Spinal cord (tissue), 10 donors: ENCODE data around the gene FOXK1. TPM values are rescaled to one million over a fixed set of nuclear protein-coding genes. Genes with fewer than 3 reads are reported as not detected.
"Not testable (repeated sequence)": the region's sequence is repeated elsewhere in the genome, so short reads cannot be mapped to it uniquely, and the experiment has no call there.

Experiments
- DNase-seq, 6 donors: peaks; one replicate each; pipeline versions ENCODE4 v3.0.0 to v3.0.0-alpha.2; 2013 to 2015; ENCODE audit warnings: low spot score in 6 of 6, low read depth in 4 of 6
- H3K27ac ChIP-seq: one replicate; pipeline ENCODE4 v1.5.1; 2013; ENCODE audit warnings: low read depth, low read length, control low read depth
- H3K27me3 ChIP-seq: one replicate; pipeline ENCODE4 v1.6.1; 2013; ENCODE audit warnings: low read length; ENCODE audit not compliant: control insufficient read depth, insufficient read depth
- H3K36me3 ChIP-seq: one replicate; pipeline ENCODE4 v1.6.1; 2013; ENCODE audit warnings: low read length; ENCODE audit not compliant: control insufficient read depth, insufficient read depth
- H3K4me1 ChIP-seq: one replicate; pipeline ENCODE4 v1.6.1; 2013; ENCODE audit warnings: low read length; ENCODE audit not compliant: control insufficient read depth, insufficient read depth
- H3K4me3 ChIP-seq: one replicate; pipeline ENCODE4 v1.5.1; 2013; ENCODE audit warnings: low read depth, low read length, control low read depth
- H3K9me3 ChIP-seq: one replicate; pipeline ENCODE4 v1.6.1; 2013; ENCODE audit warnings: low read length; ENCODE audit not compliant: control insufficient read depth, insufficient read depth
- WGBS: methylation state at CpG from one replicate; pipeline ENCODE4 v1.1.5; 2013; ENCODE audit warnings: missing lambda C conversion rate; ENCODE audit not compliant: insufficient coverage; 5-methylcytosine and 5-hydroxymethylcytosine counted together
- polyA plus RNA-seq, 2 donors: library from polyadenylated mRNA; unstranded; fragments of 120-200 nt; gene quantifications; one replicate each; pipeline ENCODE4 v1.2.1, GENCODE V29; 2013; ENCODE audit not compliant: insufficient read length in 2 of 2
- total RNA-seq, 2 donors: library from RNA; depleted of rRNA in 1 of 2; stranded (reverse); fragments of 120-200 nt in 1 of 2; fragments of >200 nt in 1 of 2; gene quantifications; one replicate each; pipeline versions ENCODE4 v1.2.3 to v1.2.4, GENCODE V29; 2013 to 2014
- donor health status: healthy.

Gene FOXK1
- total and polyA plus RNA-seq, 4 donors, result 17.0 to 30.6 (median 21.9) TPM

DNA sequence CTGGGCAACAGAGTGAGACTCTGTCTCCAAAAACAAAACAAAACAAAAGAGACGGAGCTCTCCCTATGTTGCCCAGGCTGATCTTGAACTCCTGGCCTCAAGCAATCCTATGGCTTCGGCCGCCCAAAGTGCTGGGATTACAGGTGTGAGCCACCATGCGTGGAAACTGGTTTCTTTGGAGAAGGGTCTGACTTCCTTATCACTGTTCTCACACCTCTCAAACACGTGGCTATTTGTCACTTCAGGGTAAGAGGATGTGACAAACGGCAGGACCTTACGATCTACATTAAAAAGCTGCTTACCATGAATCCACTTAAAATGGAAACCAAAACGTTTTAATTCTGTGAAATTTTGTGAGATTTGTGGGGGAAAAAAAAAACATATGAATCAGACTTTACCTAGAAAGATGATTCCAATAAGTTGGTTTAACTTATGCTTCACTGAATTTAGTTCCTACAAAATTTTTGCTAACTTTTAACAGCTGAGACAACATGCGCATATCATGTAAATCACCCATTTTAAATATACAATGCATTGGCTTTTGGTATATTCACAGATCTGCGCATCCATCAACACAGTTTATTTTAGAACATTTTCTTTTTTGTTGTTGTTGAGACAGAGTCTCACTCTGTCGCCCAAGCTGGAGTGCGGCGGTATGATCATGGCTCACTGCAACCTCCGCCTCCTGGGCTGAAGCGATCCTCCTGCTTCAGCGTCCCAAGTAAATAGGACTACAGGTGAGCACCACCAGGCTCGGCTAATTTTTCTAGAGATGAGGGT, 18.7 kb upstream of the FOXK1 start:
- H3K27me3 ChIP-seq, result no peaks in the 10 kb centered on the region
- DNase-seq, result peak in 1 of 6 donors; percentile 35
- H3K4me1 ChIP-seq, result peaks cover 9% of the 10 kb centered on the region
- no peaks in the 10 kb centered on the region for H3K36me3 ChIP-seq
- WGBS, result 91% methylated on average over 8 of the region's 17 CpGs
- no peaks in the 10 kb centered on the region for H3K9me3 ChIP-seq
- H3K4me3 ChIP-seq, result no peak overlapping the region
- no peak overlapping the region for H3K27ac ChIP-seq

DNA sequence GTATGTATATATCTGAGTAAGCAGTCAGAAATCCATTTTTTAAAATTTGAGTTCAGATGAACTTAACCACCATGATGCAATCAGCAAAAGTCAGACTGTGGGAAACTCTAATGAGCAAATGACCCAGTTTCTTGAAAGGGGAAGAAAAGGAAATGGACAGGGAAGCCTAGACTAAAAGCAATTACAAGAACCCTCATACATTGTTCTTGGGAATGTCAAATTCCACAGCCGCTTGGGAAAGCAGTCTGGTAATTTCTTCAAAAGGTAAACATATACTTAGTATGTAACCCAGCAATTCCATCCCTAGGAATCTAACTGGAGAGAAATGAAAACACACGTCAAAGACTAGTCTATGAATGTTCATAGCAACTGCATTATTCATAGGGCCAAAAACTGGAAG, 16.4 kb upstream of the FOXK1 start:
- WGBS, result no CpG with 5 or more reads among the region's 2 CpGs
- Histone ChIP-seq H3K36me3 (no peaks in the 10 kb centered on the region), H3K27me3 (no peaks in the 10 kb centered on the region), H3K27ac (peak overlapping the region; percentile 17), H3K4me1 (peaks cover 17% of the 10 kb centered on the region), H3K4me3 (no peak overlapping the region), H3K9me3 (peaks cover under 1% of the 10 kb centered on the region)
- peak in 1 of 6 donors; percentile 40 for DNase-seq

DNA sequence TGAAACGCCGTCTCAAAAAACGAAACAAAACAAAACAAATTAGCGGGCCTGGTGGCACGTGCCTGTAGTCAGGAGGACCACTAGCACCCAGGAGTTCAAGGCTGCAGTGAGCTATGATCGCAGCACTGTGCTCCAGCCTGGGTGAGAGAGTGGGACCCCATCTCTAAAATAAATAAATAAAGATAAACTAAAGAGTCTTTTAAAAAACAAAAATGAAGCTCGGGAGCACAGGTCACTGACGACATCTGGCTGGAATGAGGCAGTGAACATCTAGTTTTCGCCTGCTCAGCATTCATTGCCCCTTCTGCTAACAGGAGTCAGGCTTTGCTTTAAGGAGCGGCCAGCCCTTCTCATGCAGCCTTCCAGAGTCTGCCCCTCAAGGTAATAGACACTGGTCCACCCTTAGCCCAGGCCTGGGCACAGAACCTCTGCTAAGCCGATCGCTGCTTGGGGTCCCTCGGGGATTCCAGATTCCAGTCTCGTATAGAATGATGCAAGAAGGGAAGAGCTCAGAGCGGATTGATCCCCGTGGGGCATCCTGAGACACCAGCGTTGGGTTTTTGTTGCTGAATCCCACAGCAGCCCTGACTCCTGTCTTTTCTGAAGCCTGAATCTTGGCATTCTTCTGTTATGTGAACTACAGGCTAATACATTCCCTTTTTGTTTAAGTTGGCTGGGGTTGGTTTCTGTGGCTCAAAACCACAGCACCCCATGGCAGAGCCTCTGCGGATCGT, 14.2 kb upstream of the FOXK1 start:
- H3K4me1 ChIP-seq, result peaks cover 14% of the 10 kb centered on the region
- H3K27me3 ChIP-seq, result no peaks in the 10 kb centered on the region
- peak overlapping the region; percentile 81 for H3K27ac ChIP-seq
- H3K4me3 ChIP-seq, result no peak overlapping the region
- H3K36me3 ChIP-seq, result no peaks in the 10 kb centered on the region
- peak in 1 of 6 donors; percentile 34 for DNase-seq
- peaks cover 2% of the 10 kb centered on the region for H3K9me3 ChIP-seq
- WGBS, result 57% methylated on average over 13 of the region's 19 CpGs

DNA sequence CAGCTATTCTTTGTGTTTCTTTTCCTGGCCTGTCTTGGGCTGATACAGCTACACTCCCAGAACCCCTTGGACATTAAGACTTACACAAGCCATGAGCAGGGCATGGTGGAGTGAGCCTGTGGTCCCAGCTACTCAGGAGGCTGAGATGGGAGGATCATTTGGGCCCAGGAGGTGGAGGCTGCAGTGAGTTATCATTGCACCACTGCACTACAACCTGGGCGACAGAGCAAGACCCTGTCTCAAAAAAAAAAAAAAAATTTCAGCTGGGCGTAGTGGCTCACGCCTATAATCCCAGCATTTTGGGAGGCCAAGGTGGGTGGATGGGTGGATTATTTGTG, 13.6 kb upstream of the FOXK1 start:
- DNase-seq, result no peak
- no peaks in the 10 kb centered on the region for H3K27me3 ChIP-seq
- peaks cover 14% of the 10 kb centered on the region for H3K4me1 ChIP-seq
- peak overlapping the region; percentile 81 for H3K27ac ChIP-seq
- no CpG with 5 or more reads among the region's 3 CpGs for WGBS
- H3K9me3 ChIP-seq, result peaks cover 2% of the 10 kb centered on the region
- H3K36me3 ChIP-seq, result no peaks in the 10 kb centered on the region
- no peak overlapping the region for H3K4me3 ChIP-seq

DNA sequence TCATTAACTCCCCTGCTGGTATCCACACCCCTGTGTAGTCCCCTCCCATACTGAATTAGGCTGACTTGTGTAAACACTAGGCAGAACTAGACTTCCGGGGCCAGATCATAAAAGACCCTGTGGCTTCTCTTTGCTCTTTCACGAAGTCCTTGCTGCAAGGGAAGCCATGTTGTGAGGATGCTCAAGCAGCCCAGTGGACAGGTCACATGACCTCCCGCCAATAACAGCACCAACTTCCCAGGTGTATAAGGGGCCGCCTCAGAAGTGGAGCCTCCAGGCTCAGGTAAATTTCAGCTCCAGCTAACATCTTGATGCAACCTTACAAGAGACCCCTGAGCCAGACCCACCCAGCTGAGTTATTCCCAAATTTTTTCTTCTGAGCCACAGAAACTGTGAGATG, 11.3 kb upstream of the FOXK1 start:
- Histone ChIP-seq H3K4me3 (no peak overlapping the region), H3K4me1 (peaks cover 14% of the 10 kb centered on the region), H3K27me3 (no peaks in the 10 kb centered on the region), H3K27ac (no peak overlapping the region), H3K36me3 (no peaks in the 10 kb centered on the region), H3K9me3 (peaks cover 4% of the 10 kb centered on the region)
- 77% methylated on average over 4 of the region's 4 CpGs for WGBS
- DNase-seq, result no peak

DNA sequence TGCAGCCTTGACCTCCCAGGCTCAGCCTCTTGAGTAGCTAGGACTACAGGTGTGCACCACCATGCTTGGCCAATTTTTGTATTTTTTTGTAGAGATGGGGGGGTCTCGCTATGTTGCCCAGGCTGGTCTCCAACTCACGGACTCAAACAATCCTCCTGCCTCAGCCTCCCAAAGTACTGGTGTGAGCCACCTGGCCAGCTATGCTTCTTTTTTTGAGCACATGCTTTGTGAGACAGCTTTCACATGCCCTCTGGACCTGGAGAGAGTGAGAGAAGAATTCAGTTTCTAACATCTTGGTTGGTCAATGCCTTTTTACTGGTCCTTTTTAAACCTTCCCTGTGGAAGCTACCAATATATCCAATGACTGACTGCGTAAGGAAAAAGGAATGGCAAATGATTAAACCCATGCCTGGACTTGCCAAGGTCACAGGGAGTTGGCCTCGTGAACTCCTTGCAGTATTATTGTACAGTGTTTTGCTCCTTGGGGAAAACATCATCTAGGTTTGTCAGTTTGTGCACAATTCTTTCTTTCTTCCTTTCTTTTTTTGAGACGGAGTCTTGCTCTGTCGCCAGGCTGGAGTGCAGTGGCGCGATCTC, 6.2 kb upstream of the FOXK1 start:
- Histone ChIP-seq H3K9me3 (peaks cover 2% of the 10 kb centered on the region), H3K27me3 (no peaks in the 10 kb centered on the region), H3K4me3 (no peak overlapping the region), H3K36me3 (no peaks in the 10 kb centered on the region), H3K27ac (no peak overlapping the region), H3K4me1 (no peaks in the 10 kb centered on the region)
- DNase-seq, result no peak
- 89% methylated on average over 4 of the region's 8 CpGs for WGBS

DNA sequence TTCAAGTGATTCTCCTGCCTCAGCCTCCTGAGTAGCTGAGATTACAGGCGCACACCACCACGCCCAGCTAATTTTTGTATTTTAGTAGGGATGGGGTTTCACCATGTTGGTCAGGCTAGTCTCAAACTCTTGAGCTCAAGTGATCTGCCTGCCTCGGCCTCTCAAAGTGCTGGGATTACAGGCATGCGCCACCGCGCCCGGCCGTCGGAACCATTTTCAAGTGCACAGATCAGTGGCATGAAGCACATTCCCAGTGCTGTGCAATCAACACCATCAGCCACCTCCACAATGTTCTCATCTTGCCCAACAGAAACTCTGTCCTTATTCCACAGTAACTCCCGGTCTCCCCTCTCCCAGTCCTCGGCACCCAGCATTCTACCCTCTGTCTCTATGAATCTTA, 4.6 kb upstream of the FOXK1 start:
- 91% methylated on average over 11 of the region's 11 CpGs for WGBS
- H3K4me3 ChIP-seq, DNase-seq, H3K36me3 ChIP-seq, H3K4me1 ChIP-seq, H3K27ac ChIP-seq, H3K27me3 ChIP-seq, H3K9me3 ChIP-seq: not testable (repeated sequence)

DNA sequence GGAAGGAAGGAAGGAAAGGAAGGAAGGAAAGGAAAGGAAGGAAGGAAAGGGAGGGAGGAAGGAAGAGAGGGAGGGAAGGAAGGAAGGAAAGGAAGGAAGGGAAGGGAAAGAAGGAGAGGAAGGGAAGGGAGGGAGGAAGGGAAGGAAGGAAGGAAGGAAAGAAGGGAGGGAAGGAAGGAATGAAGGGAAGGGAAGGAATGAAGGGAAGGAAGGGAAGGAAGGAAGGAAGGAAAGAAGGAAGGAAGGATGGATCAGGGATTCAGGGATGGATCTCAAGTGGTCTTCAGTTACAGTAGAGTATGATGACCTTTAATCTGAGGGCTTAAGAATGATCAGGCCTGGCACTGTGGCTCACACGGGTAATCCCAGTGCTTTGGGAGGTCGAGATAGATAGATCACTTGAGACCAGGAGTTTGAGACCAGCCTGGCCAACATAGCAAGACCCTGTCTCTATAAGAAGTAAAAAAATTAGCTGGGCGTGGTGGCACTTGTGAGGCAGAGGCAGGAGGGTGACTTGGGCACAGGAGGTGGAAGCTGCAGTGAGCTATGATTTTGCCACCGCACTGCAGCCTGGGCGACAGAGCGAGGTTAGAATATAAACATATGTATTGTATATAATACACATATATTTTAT, 760 bp upstream of the FOXK1 start:
- no peaks in the 10 kb centered on the region for H3K9me3 ChIP-seq
- H3K27ac ChIP-seq, result peak overlapping the region; percentile 67
- WGBS, result 94% methylated on average over 2 of the region's 6 CpGs
- H3K4me3 ChIP-seq, result peak overlapping the region; percentile 51
- no peaks in the 10 kb centered on the region for H3K27me3 ChIP-seq
- peaks cover 6% of the 10 kb centered on the region for H3K36me3 ChIP-seq
- peaks cover 30% of the 10 kb centered on the region for H3K4me1 ChIP-seq
- no peak for DNase-seq

DNA sequence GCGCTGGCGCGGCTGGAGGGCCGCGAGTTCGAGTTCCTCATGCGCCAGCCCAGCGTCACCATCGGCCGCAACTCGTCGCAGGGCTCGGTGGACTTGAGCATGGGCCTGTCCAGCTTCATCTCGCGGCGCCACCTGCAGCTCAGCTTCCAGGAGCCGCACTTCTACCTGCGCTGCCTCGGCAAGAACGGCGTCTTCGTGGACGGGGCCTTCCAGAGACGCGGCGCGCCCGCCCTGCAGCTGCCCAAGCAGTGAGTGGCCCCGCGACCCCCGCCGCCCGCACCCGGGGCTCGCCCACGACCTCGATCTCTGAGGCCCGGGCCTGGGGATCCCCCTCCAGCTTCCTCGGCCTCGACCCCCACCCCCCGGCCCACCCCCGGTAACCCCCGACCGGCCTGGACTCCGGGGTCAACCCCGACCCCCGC, 537 bp downstream of the FOXK1 start:
- DNase-seq, result peak in 2 of 6 donors; percentile 58 to 67
- WGBS, result 0% methylated on average over 37 of the region's 47 CpGs
- H3K36me3 ChIP-seq, result peaks cover 6% of the 10 kb centered on the region
- H3K9me3 ChIP-seq, result no peaks in the 10 kb centered on the region
- H3K27ac ChIP-seq, result peak overlapping the region; percentile 76
- no peaks in the 10 kb centered on the region for H3K27me3 ChIP-seq
- H3K4me3 ChIP-seq, result peak overlapping the region; percentile 77
- H3K4me1 ChIP-seq, result peaks cover 33% of the 10 kb centered on the region
